Astrocyte of the cerebellum (primary cell): Measurements from ENCODE around the gene FCMR.

ENCODE experiments used
- DNase-seq: peaks from one replicate; pipeline ENCODE4 v3.0.0-alpha.2; 2011; ENCODE audit warnings: low read depth
- H3K4me3 ChIP-seq: 2 replicates; pipeline ENCODE4 v1.5.1; 2011; ENCODE audit warnings: mild to moderate bottlenecking, low read depth, low read length, moderate library complexity
- CTCF ChIP-seq: IDR thresholded peaks from 2 replicates; pipeline ENCODE4 v1.5.1; 2012; ENCODE audit warnings: low read length, low read depth, moderate library complexity, mild to moderate bottlenecking; ENCODE audit errors: missing control alignments
- in situ Hi-C: cut with HindIII; loops from 2 replicates; pipeline ENCODE4 v1.10.0; 2017; ENCODE audit warnings: low sequenced_read_pairs

Gene FCMR

DNA sequence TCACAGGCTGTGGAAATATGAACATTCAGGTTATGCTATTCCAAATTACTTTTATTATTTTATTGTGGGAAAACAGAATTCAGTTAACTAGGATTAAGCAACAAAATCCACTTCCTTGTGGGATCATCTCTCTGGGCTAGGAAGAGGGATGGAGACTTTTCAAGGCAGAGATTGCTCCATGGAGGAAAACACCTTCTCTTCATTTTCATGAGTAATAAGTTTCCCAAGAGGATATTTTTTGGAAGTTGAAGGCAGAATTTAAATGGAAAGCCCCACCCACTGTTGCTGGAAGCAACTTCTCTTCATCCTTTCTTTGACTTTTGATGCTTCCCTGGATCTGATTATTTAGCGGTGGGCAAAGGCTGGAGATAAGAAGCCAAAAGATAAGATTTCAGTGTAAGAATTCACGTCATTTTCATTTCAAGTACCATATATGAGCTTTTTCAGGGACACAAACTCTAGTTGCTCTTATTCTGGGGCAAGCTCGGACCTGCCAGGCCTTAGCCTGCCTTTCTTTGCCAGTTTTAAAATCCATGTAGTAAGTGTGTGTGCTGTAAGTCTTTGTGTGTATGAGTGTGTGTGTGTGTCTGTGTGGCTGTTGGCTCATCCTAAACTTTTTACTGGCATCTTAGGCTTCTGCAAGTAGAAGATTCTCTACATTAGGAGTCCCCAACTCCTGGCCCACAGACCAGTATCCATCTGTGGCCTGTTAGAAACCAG lies 36.2 kb downstream of the FCMR start:
- DNase-seq = no peak
- no peak for TF ChIP-seq CTCF
- in situ Hi-C loops = no loop called here
- no peak overlapping the region for H3K4me3 ChIP-seq

- no peak for DNase-seq
- no peak overlapping the region for H3K4me3 ChIP-seq
- no peak for TF ChIP-seq CTCF
- in situ Hi-C loops = no loop called here
Measured at GRCh38 chr1:206883876-206884275, 37.9 kb downstream of the FCMR start.

GRCh38 chr1:206883160-206883559 lies 38.6 kb downstream of the FCMR start:
- no peak for TF ChIP-seq CTCF
- no peak overlapping the region for H3K4me3 ChIP-seq
- in situ Hi-C loops = no loop called here
- DNase-seq = no peak

DNA sequence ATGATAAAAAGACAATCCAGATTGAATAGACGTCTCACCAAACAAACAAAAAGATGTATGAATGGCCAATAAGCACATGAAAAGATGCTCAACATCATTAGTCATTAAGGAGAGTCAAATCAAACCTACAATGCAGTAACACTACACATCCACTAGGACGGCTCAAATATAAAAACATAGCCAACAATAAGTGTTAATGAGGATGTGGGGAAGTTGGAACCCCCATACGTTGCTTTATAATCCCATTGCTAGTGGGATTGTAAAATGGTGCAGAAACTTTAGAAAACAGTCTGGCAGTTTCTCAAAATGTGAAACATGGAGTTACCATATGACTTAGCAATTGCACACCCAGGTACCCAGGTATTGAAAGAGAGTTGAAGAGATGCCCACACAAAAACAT lies 39.2 kb downstream of the FCMR start:
- no peak overlapping the region for H3K4me3 ChIP-seq
- TF ChIP-seq CTCF = no peak
- DNase-seq = no peak
- in situ Hi-C loops = no loop called here

- TF ChIP-seq CTCF = no peak
- no peak overlapping the region for H3K4me3 ChIP-seq
- in situ Hi-C loops = no loop called here
- no peak for DNase-seq
Measured at GRCh38 chr1:206880314-206880713, 41.4 kb downstream of the FCMR start.

DNA sequence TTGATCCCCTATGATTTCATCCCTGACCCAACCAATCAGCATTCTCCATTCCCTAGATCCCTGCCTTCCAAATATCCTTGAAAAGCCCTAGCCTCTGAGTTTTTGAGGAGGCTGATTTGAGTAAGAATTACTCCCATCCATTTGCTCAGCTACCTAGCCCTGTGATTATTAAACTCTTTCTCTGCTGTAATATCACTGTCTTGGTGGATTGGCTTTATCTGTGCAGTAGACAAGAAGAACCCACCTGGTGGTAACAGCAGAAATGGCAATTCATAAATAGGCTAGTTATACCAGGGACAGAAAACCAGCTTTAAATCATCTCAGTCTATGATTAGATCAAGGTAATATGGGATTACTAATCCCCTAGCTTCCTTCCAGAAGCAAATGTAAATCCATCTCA lies 43.3 kb downstream of the FCMR start:
- in situ Hi-C loops = no loop called here
- no peak for DNase-seq
- TF ChIP-seq CTCF = no peak
- no peak overlapping the region for H3K4me3 ChIP-seq
